Endothelial cell of umbilical vein (primary cell): Measurements from ENCODE around the gene LIAS. TPM values are rescaled to one million over a fixed set of nuclear protein-coding genes. Genes with fewer than 3 reads are reported as not detected.

Experiments used
- BruUV-seq: library from RNA; stranded (reverse); fragments of 400-500 nt; replicated peaks from 2 replicates; lab custom pipeline; 2021; lab: Mats Ljungman, UMichigan
- CTCF ChIA-PET: fragments of 300-600, 350-600 bp; sonication (Branson Sonifier 250); formaldehyde crosslinking; loops from one replicate; lab custom pipeline; 2021; ENCODE audit warnings: antibody characterized with exemption, inconsistent platforms; lab: Charles Lee
- POLR2A ChIA-PET: fragments of 300-600, 350-600 bp; sonication (Branson Sonifier 250); formaldehyde crosslinking; loops from one replicate; lab custom pipeline; 2021; ENCODE audit warnings: antibody characterized with exemption, inconsistent platforms; lab: Charles Lee
- DNase-seq: peaks from one replicate; pipeline ENCODE4 v3.0.0-alpha.2; 2011; ENCODE audit warnings: low read depth, low spot score
- FAIRE-seq: peaks from 2 replicates; lab custom pipeline; 2011; peaks lifted over from hg19 to GRCh38; lab: Jason Lieb, UNC
- H2AFZ ChIP-seq: 2 replicates; pipeline ENCODE4 v1.6.0; 2012; ENCODE audit warnings: low read depth, low read length, control low read depth, inconsistent platforms
- H3K27ac ChIP-seq: 2 replicates; pipeline ENCODE4 v1.5.1; 2011; ENCODE audit warnings: low read depth, mild to moderate bottlenecking, control low read depth, low read length, moderate library complexity; ENCODE audit not compliant: insufficient read depth
- H3K27me3 ChIP-seq, 2 experiments: 2 replicates each; pipeline versions ENCODE4 v1.6.0 to v1.6.1; 2011; ENCODE audit warnings: low read length in 2 of 2, mixed read lengths in 1 of 2; ENCODE audit not compliant: control insufficient read depth in 2 of 2, insufficient read depth in 2 of 2
- H3K36me3 ChIP-seq, 2 experiments: 2 replicates in 1 of 2; 3 replicates in 1 of 2; pipeline ENCODE4 v1.5.1; 2011; ENCODE audit warnings: low read length in 2 of 2, mild to moderate bottlenecking in 1 of 2, moderate library complexity in 1 of 2; ENCODE audit not compliant: control insufficient read depth in 2 of 2, insufficient read depth in 2 of 2; ENCODE audit errors: extremely low read depth in 1 of 2
- H3K4me1 ChIP-seq: 3 replicates; pipeline ENCODE4 v1.5.1; 2011; ENCODE audit warnings: mild to moderate bottlenecking, low read length; ENCODE audit not compliant: control insufficient read depth, insufficient read depth; ENCODE audit errors: extremely low read depth
- H3K4me2 ChIP-seq: 2 replicates; pipeline ENCODE4 v1.6.1; 2011; ENCODE audit warnings: low read length, control low read depth, mixed read lengths; ENCODE audit not compliant: insufficient read depth
- H3K4me3 ChIP-seq, 3 experiments: fragments of 200-600 bp in 1 of 3; sonication (generic), shearing (Covaris generic) in 1 of 3; replicated peaks in 1 of 3; 2 replicates each; pipeline ENCODE4 v1.5.1; 2011 to 2016; ENCODE audit warnings: control low read depth in 3 of 3, low read length in 3 of 3, mild to moderate bottlenecking in 2 of 3, inconsistent platforms in 1 of 3, low read depth in 1 of 3, moderate library complexity in 1 of 3; ENCODE audit not compliant: insufficient read depth in 1 of 3
- H3K79me2 ChIP-seq: 2 replicates; pipeline ENCODE4 v1.6.0; 2012; ENCODE audit warnings: low read length, inconsistent platforms; ENCODE audit not compliant: control insufficient read depth, insufficient read depth
- H3K9ac ChIP-seq: replicated peaks from 2 replicates; pipeline ENCODE3; 2011; ENCODE audit warnings: low read length, control low read depth; ENCODE audit not compliant: insufficient read depth; ENCODE audit errors: extremely low read depth
- H3K9me1 ChIP-seq: replicated peaks from 3 replicates; pipeline ENCODE4 v1.6.0; 2011; ENCODE audit warnings: mild to moderate bottlenecking, low read length; ENCODE audit not compliant: control insufficient read depth, insufficient read depth; ENCODE audit errors: extremely low read depth
- H3K9me3 ChIP-seq: replicated peaks from 2 replicates; pipeline ENCODE4 v1.5.1; 2012; ENCODE audit warnings: low read length, inconsistent platforms; ENCODE audit not compliant: control insufficient read depth, insufficient read depth
- H4K20me1 ChIP-seq: replicated peaks from 2 replicates; pipeline ENCODE3; 2011; ENCODE audit warnings: mild to moderate bottlenecking, low read length; ENCODE audit not compliant: control insufficient read depth, insufficient read depth; ENCODE audit errors: extremely low read depth
- CTCF ChIP-seq, 2 donors: IDR thresholded peaks; 1 replicate in 1 of 2; 2 replicates in 1 of 2; pipeline ENCODE4 v1.5.1; 2011; ENCODE audit warnings: low read length in 2 of 2, mild to moderate bottlenecking in 2 of 2, moderate library complexity in 2 of 2, control low read depth in 1 of 2, inconsistent platforms in 1 of 2, low read depth in 1 of 2; ENCODE audit not compliant: insufficient read depth in 1 of 2; ENCODE audit errors: extremely low read depth in 1 of 2
- EZH2 ChIP-seq: IDR thresholded peaks from 2 replicates; pipeline ENCODE4 v1.6.1; 2012; ENCODE audit warnings: borderline replicate concordance, low read depth, mild to moderate bottlenecking, moderate library complexity, low read length, inconsistent platforms; ENCODE audit not compliant: severe bottlenecking
- FOS ChIP-seq: IDR thresholded peaks from 2 replicates; pipeline ENCODE4 v1.6.1; 2011; ENCODE audit warnings: mild to moderate bottlenecking, low read length, moderate library complexity, borderline replicate concordance; ENCODE audit not compliant: insufficient read depth
- GATA2 ChIP-seq: IDR thresholded peaks from 2 replicates; pipeline ENCODE4 v1.7.0; 2011; ENCODE audit warnings: low read depth, mild to moderate bottlenecking, moderate library complexity, mixed read lengths, low read length; ENCODE audit not compliant: insufficient read length, insufficient read depth
- JUN ChIP-seq: IDR thresholded peaks from 2 replicates; pipeline ENCODE4 v1.6.1; 2011; ENCODE audit warnings: borderline replicate concordance, low read depth; ENCODE audit not compliant: insufficient read length, insufficient read depth
- MAX ChIP-seq: IDR thresholded peaks from 2 replicates; pipeline ENCODE4 v1.6.1; 2011; ENCODE audit not compliant: insufficient read depth, insufficient read length
- MYC ChIP-seq: IDR thresholded peaks from one replicate; pipeline ENCODE4 v1.6.1; 2011; ENCODE audit warnings: mild to moderate bottlenecking, low read depth, low read length
- POLR2A ChIP-seq: IDR thresholded peaks from 2 replicates; pipeline ENCODE4 v1.6.1; 2012; ENCODE audit warnings: low read depth, mild to moderate bottlenecking, control low read depth, low read length
- POLR2AphosphoS5 ChIP-seq: IDR thresholded peaks from 2 replicates; pipeline ENCODE4 v1.6.1; 2012; ENCODE audit warnings: low read depth, mild to moderate bottlenecking, control low read depth, low read length, moderate library complexity; ENCODE audit not compliant: insufficient read depth
- dilution Hi-C: fragments of 300-500 bp; cut with MboI; formaldehyde crosslinking; loops from one replicate; pipeline ENCODE4 v1.15.0; 2019; ENCODE audit warnings: low sequenced_read_pairs; ENCODE audit not compliant: extremely low pct_ligation_motif_present
- intact Hi-C: fragments of 100-400 bp; cut with micrococcal nuclease; formaldehyde crosslinking; loops from one replicate; pipeline ENCODE4 v1.10.0; 2022
- polyA plus RNA-seq, 4 experiments: library from polyadenylated mRNA; depleted of rRNA in 3 of 4; stranded (reverse) in 3 of 4; unstranded in 1 of 4; fragments of >200 nt; gene quantifications; 2 replicates each; pipeline versions ENCODE4 v1.2.1 to v1.2.3, GENCODE V29; 2011 to 2012; ENCODE audit warnings: missing spikeins in 1 of 4
- total RNA-seq: library from RNA; stranded (reverse); gene quantifications from 2 replicates; pipeline ENCODE4 v1.2.3, GENCODE V29; 2021

Gene LIAS
- total and polyA plus RNA-seq, 2 donors (not counting 3 experiments of a cell fraction or from before 2014, with no cell fraction given), result 5.5 to 11.3 TPM

- dilution Hi-C loops, result no loop called here
- H3K79me2 ChIP-seq, result no peaks in the 10 kb centered on the region
- H3K27ac ChIP-seq, result no peak overlapping the region
- CTCF ChIA-PET, result interaction anchor here (1.0 kb wide), 1 partner anchor 31 kb away, joined by 3 read pairs; no protein-coding TSS in a partner anchor
- H2AFZ ChIP-seq, result no peak overlapping the region
- H3K27me3 ChIP-seq, result no peaks in the 10 kb centered on the region
- no peak overlapping the region for H3K9ac ChIP-seq
- intact Hi-C loops, result no loop called here
- no peak for DNase-seq
- H3K4me1 ChIP-seq, result no peaks in the 10 kb centered on the region
- BruUV-seq, result no TSS peak
- H3K9me3 ChIP-seq, result no peaks in the 10 kb centered on the region
- H3K36me3 ChIP-seq, result no peaks in the 10 kb centered on the region
- TF ChIP-seq JUN (no peak), MAX (no peak), FOS (no peak), GATA2 (no peak), MYC (no peak), POLR2A (no peak), CTCF (IDR thresholded peaks at IDR 0.05; ENCODE audit: extremely low read depth in 1 of 2, insufficient read depth in 1 of 2, low read depth in 1 of 2, low read length in 2 of 2) (no peak), EZH2 (no peak), POLR2AphosphoS5 (no peak)
- H3K9me1 ChIP-seq, result no peaks in the 10 kb centered on the region
- POLR2A ChIA-PET, result no interaction called here
- no peak overlapping the region for H3K4me2 ChIP-seq
- FAIRE-seq, result peak; percentile 37
- H4K20me1 ChIP-seq, result no peaks in the 10 kb centered on the region
- no peak overlapping the region for H3K4me3 ChIP-seq
Observed at GRCh38 chr4:39415678-39416283, 43.1 kb upstream of the LIAS start.
